Central memory CD8-positive, alpha-beta T cell (primary cell): ENCODE data around the gene STIM1.
A peak's percentile ranks its signal among the peaks of the same experiment; 100 is the strongest.

Experiments used
- ATAC-seq: fragments of 150-1000 bp; cut with Tn5 transposase; replicated peaks from 2 replicates; pipeline ENCODE4 v1.10.0; 2022; ENCODE audit warnings: mild to moderate bottlenecking, moderate FRiP score, moderate number of reproducible peaks; ENCODE audit not compliant: poor library complexity, severe bottlenecking; ENCODE audit errors: extremely low read depth
- DNase-seq, 2 donors: peaks; one replicate each; pipeline ENCODE4 v3.0.0; 2021; ENCODE audit warnings: low spot score in 2 of 2
- H3K27ac Mint-ChIP-seq: one replicate; pipeline ENCODE4 v1.8.0; 2022; ENCODE audit warnings: low read depth, mild to moderate bottlenecking, moderate library complexity, mixed read lengths
- H3K27me3 Mint-ChIP-seq: one replicate; pipeline ENCODE4 v1.8.0; 2022; ENCODE audit warnings: mixed read lengths
- H3K36me3 Mint-ChIP-seq: one replicate; pipeline ENCODE4 v1.8.0; 2022; ENCODE audit warnings: mild to moderate bottlenecking, moderate library complexity, mixed read lengths; ENCODE audit not compliant: insufficient read depth
- H3K4me1 Mint-ChIP-seq: one replicate; pipeline ENCODE4 v1.8.0; 2022; ENCODE audit warnings: mixed read lengths
- H3K4me3 Mint-ChIP-seq: one replicate; pipeline ENCODE4 v1.8.0; 2022; ENCODE audit warnings: mild to moderate bottlenecking, moderate library complexity, mixed read lengths
- H3K9me3 Mint-ChIP-seq: one replicate; pipeline ENCODE4 v1.8.0; 2022; ENCODE audit warnings: mixed read lengths

Gene STIM1

GRCh38 chr11:3866206-3866605, 10.7 kb downstream of the STIM1 start:
- ATAC-seq (peak; percentile 69), DNase-seq (no peak)
- Mint-ChIP-seq H3K36me3 (peaks cover 2% of the 10 kb centered on the region), H3K4me3 (peak overlapping the region; percentile 66), H3K4me1 (peaks cover 75% of the 10 kb centered on the region), H3K27me3 (no peaks in the 10 kb centered on the region), H3K27ac (peak overlapping the region; percentile 65), H3K9me3 (no peaks in the 10 kb centered on the region)

- peaks cover 2% of the 10 kb centered on the region for H3K36me3 Mint-ChIP-seq
- H3K27me3 Mint-ChIP-seq, result no peaks in the 10 kb centered on the region
- peak overlapping the region; percentile 65 for H3K27ac Mint-ChIP-seq
- no peaks in the 10 kb centered on the region for H3K9me3 Mint-ChIP-seq
- DNase-seq (no peak), ATAC-seq (no peak)
- H3K4me3 Mint-ChIP-seq, result peak overlapping the region; percentile 14
- peaks cover 75% of the 10 kb centered on the region for H3K4me1 Mint-ChIP-seq
These were observed 11.4 kb downstream of the STIM1 start for GRCh38 chr11:3866836-3867208.

- ATAC-seq (no peak), DNase-seq (no peak)
- Mint-ChIP-seq H3K36me3 (peaks cover 2% of the 10 kb centered on the region), H3K4me1 (peaks cover 70% of the 10 kb centered on the region), H3K9me3 (no peaks in the 10 kb centered on the region), H3K4me3 (peak overlapping the region; percentile 14), H3K27ac (peak overlapping the region; percentile 38), H3K27me3 (no peaks in the 10 kb centered on the region)
These were observed 12.0 kb downstream of the STIM1 start for GRCh38 chr11:3867209-3868091.

- ATAC-seq (no peak), DNase-seq (no peak)
- H3K27me3 Mint-ChIP-seq, result no peaks in the 10 kb centered on the region
- no peak overlapping the region for H3K4me3 Mint-ChIP-seq
- H3K4me1 Mint-ChIP-seq, result peaks cover 73% of the 10 kb centered on the region
- H3K9me3 Mint-ChIP-seq, result no peaks in the 10 kb centered on the region
- H3K36me3 Mint-ChIP-seq, result peaks cover 4% of the 10 kb centered on the region
- H3K27ac Mint-ChIP-seq, result no peak overlapping the region
These were observed 18.4 kb downstream of the STIM1 start for GRCh38 chr11:3873712-3874349.

- Mint-ChIP-seq H3K4me1 (peaks cover 76% of the 10 kb centered on the region), H3K36me3 (peaks cover 2% of the 10 kb centered on the region), H3K9me3 (no peaks in the 10 kb centered on the region), H3K27ac (peak overlapping the region; percentile 68), H3K27me3 (no peaks in the 10 kb centered on the region), H3K4me3 (no peak overlapping the region)
- no peak for ATAC-seq
- no peak for DNase-seq
These were observed 21.1 kb downstream of the STIM1 start for GRCh38 chr11:3876613-3877012.

- ATAC-seq (no peak), DNase-seq (no peak)
- Mint-ChIP-seq H3K4me1 (peaks cover 74% of the 10 kb centered on the region), H3K36me3 (peaks cover 2% of the 10 kb centered on the region), H3K27me3 (no peaks in the 10 kb centered on the region), H3K27ac (peak overlapping the region; percentile 3), H3K9me3 (no peaks in the 10 kb centered on the region), H3K4me3 (no peak overlapping the region)
These were observed 22.1 kb downstream of the STIM1 start for GRCh38 chr11:3877364-3878257.

- ATAC-seq, result no peak
- H3K4me3 Mint-ChIP-seq, result no peak overlapping the region
- no peaks in the 10 kb centered on the region for H3K27me3 Mint-ChIP-seq
- H3K36me3 Mint-ChIP-seq, result no peaks in the 10 kb centered on the region
- DNase-seq, result no peak
- peak overlapping the region; percentile 93 for H3K27ac Mint-ChIP-seq
- peaks cover 76% of the 10 kb centered on the region for H3K4me1 Mint-ChIP-seq
- no peaks in the 10 kb centered on the region for H3K9me3 Mint-ChIP-seq
These were observed 22.8 kb downstream of the STIM1 start for GRCh38 chr11:3878258-3878584.

- no peaks in the 10 kb centered on the region for H3K27me3 Mint-ChIP-seq
- H3K4me1 Mint-ChIP-seq, result peaks cover 79% of the 10 kb centered on the region
- H3K36me3 Mint-ChIP-seq, result no peaks in the 10 kb centered on the region
- H3K9me3 Mint-ChIP-seq, result no peaks in the 10 kb centered on the region
- ATAC-seq (peak; percentile 69), DNase-seq (no peak)
- peak overlapping the region; percentile 93 for H3K27ac Mint-ChIP-seq
- H3K4me3 Mint-ChIP-seq, result peak overlapping the region; percentile 43
These were observed 23.9 kb downstream of the STIM1 start for GRCh38 chr11:3879216-3879966.

- H3K27me3 Mint-ChIP-seq, result no peaks in the 10 kb centered on the region
- peak overlapping the region; percentile 93 for H3K27ac Mint-ChIP-seq
- DNase-seq, result no peak
- peak overlapping the region; percentile 43 for H3K4me3 Mint-ChIP-seq
- no peaks in the 10 kb centered on the region for H3K9me3 Mint-ChIP-seq
- H3K4me1 Mint-ChIP-seq, result peaks cover 77% of the 10 kb centered on the region
- H3K36me3 Mint-ChIP-seq, result no peaks in the 10 kb centered on the region
- ATAC-seq, result no peak
These were observed 24.6 kb downstream of the STIM1 start for GRCh38 chr11:3879967-3880542.

- H3K4me3 Mint-ChIP-seq, result peak overlapping the region; percentile 23
- H3K4me1 Mint-ChIP-seq, result peaks cover 73% of the 10 kb centered on the region
- no peaks in the 10 kb centered on the region for H3K36me3 Mint-ChIP-seq
- no peaks in the 10 kb centered on the region for H3K27me3 Mint-ChIP-seq
- peak overlapping the region; percentile 88 for H3K27ac Mint-ChIP-seq
- ATAC-seq (no peak), DNase-seq (no peak)
- no peaks in the 10 kb centered on the region for H3K9me3 Mint-ChIP-seq
These were observed 25.3 kb downstream of the STIM1 start for GRCh38 chr11:3880724-3881123.

GRCh38 chr11:3882655-3883054, 27.2 kb downstream of the STIM1 start:
- H3K27me3 Mint-ChIP-seq, result no peaks in the 10 kb centered on the region
- H3K27ac Mint-ChIP-seq, result no peak overlapping the region
- no peaks in the 10 kb centered on the region for H3K36me3 Mint-ChIP-seq
- H3K4me3 Mint-ChIP-seq, result no peak overlapping the region
- H3K4me1 Mint-ChIP-seq, result peaks cover 62% of the 10 kb centered on the region
- ATAC-seq (no peak), DNase-seq (no peak)
- H3K9me3 Mint-ChIP-seq, result no peaks in the 10 kb centered on the region

- peak overlapping the region; percentile 59 for H3K27ac Mint-ChIP-seq
- no peaks in the 10 kb centered on the region for H3K27me3 Mint-ChIP-seq
- no peaks in the 10 kb centered on the region for H3K36me3 Mint-ChIP-seq
- H3K9me3 Mint-ChIP-seq, result no peaks in the 10 kb centered on the region
- peaks cover 60% of the 10 kb centered on the region for H3K4me1 Mint-ChIP-seq
- no peak overlapping the region for H3K4me3 Mint-ChIP-seq
- ATAC-seq (no peak), DNase-seq (no peak)
These were observed 30.4 kb downstream of the STIM1 start for GRCh38 chr11:3885855-3886254.
